HEK293T (cell line): Measurements from ENCODE around the gene ERCC6.

ENCODE experiments used
- BHLHE40 ChIP-seq: fragments of 450-650 bp; IDR thresholded peaks from 2 replicates; pipeline ENCODE4 v1.6.1; 2016; ENCODE audit warnings: mild to moderate bottlenecking, moderate library complexity, borderline replicate concordance
- ELF4 ChIP-seq: fragments of 450-650 bp; IDR thresholded peaks from 2 replicates; pipeline ENCODE4 v1.6.1; 2017; ENCODE audit warnings: antibody characterized with exemption
- FOXM1 ChIP-seq: fragments of 450-650 bp; IDR thresholded peaks from 2 replicates; pipeline ENCODE4 v1.6.1; 2017; ENCODE audit warnings: mild to moderate bottlenecking, borderline replicate concordance
- L3MBTL2 ChIP-seq: fragments of 450-650 bp; conservative IDR thresholded peaks from 2 replicates; pipeline ENCODE4 v1.6.1; 2016; ENCODE audit warnings: mild to moderate bottlenecking
- SP1 ChIP-seq: fragments of 450-650 bp; IDR thresholded peaks from 2 replicates; pipeline ENCODE4 v1.6.1; 2017
- SUZ12 ChIP-seq: fragments of 450-650 bp; IDR thresholded peaks from 2 replicates; pipeline ENCODE4 v1.6.1; 2016; ENCODE audit warnings: mild to moderate bottlenecking

DNA sequence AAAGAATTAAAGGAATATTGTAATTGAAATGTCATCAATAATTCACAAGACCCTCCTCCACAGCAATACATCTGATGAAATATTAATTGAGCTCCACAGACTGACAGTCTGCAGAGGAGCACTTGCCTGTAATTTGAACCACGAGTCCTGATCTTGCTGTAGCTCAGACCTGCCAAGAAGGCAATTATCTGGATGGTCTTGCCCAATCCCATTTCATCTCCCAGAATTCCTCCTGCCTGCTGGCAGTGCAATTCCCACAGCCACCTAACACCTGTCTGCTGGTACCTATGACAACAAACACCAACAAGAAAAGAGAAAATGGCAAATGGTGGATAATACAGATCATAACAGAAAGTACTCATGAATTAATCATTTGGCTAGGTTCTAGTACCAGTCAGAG is 38.5 kb downstream of the ERCC6 start:
- TF ChIP-seq SP1 (no peak), ELF4 (no peak), L3MBTL2 (no peak), FOXM1 (no peak), BHLHE40 (no peak), SUZ12 (no peak)
